Mucosa of gallbladder (tissue), 1 donor: ENCODE data around the gene SPDYE6. TPM values are rescaled to one million over a fixed set of nuclear protein-coding genes. Genes with fewer than 3 reads are reported as not detected.
"Not testable (repeated sequence)": the region's sequence is repeated elsewhere in the genome, so short reads cannot be mapped to it uniquely, and the experiment has no call there.

Source experiments
- DNase-seq: peaks from one replicate; pipeline ENCODE4 v3.0.0-alpha.2; 2020; ENCODE audit warnings: low spot score
- total RNA-seq: library from RNA; stranded (reverse); gene quantifications from one replicate; pipeline ENCODE4 v1.2.1, GENCODE V29; 2021
- donor health status: DM: no; HTN: no; CAD: no.

The SPDYE6 gene
- total RNA-seq, 1 donor from 2014 or later: not detected

DNA sequence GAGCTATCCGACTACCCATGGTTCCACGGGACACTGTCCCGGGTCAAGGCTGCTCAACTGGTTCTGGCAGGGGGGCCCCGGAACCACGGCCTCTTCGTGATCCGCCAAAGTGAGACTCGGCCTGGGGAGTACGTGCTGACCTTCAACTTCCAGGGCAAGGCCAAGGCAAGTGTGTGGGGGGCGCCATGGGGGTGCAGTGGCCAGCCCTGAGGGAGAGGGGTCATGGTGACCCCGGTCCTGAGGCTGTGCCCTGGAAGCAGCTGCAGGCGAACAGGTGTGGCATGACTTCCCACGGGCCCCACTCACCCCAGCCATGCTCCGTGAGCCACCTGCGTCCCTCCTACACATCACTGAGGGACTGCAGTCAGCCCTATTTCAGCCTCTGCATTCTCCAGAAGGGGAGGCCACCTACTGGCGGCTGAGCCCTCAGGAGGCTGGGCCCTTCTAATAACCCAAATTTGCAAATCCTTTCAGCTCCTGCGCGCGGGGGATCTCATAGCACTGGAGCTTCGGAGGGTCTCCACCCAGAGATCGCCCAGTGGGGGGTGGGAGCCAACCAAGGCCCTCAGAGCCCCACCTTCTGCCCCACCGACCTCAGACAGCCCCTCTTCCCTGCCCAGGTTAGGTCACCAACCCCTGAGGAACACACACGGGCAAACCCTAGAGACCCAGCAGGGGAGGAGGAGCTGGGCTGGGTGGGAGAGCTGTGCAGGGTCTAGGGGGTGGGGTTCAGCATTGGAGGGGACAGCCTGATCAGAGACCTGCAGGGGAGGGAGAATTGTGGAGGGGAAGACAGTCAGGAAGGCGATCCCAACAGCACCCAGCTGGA is 38.8 kb downstream of the SPDYE6 start:
- DNase-seq: no peak

DNA sequence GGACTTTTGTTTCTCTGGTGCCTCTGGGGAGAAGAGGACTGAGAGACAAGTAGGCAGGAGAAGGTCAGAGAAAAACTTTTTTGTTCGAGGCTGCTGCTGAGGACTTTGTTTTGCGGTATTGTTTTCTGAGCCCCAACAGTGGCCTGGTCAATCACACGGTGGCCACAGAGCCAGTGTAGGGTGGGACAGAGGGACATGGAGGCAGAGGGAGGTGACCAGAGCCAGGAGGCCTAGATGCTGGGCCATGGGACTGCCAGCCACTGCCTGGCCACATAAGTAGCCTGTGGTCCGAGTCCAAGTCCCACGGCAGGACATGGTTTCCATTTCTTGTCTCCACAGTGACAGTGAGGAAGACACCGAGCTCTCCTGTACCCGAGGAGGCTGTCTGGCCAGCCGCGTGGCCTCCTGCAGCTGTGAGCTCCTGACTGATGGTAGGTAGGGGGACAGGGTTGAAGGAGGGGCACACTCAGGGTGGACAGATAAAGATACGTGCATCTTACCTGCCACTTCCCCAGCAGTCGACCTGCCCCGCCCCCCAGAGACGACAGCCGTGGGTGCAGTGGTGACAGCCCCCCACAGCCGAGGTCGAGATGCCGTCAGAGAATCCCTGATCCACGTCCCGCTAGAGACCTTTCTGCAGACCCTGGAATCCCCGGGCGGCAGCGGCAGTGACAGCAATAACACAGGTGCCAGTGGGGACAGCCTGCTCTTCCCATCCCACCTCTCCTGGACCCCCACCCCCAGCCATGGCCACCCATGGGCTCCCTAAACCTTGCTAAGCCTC is 42.1 kb downstream of the SPDYE6 start:
- no peak for DNase-seq

GRCh38 chr7:102312317-102312716 is 43.9 kb downstream of the SPDYE6 start:
- no peak for DNase-seq

DNA sequence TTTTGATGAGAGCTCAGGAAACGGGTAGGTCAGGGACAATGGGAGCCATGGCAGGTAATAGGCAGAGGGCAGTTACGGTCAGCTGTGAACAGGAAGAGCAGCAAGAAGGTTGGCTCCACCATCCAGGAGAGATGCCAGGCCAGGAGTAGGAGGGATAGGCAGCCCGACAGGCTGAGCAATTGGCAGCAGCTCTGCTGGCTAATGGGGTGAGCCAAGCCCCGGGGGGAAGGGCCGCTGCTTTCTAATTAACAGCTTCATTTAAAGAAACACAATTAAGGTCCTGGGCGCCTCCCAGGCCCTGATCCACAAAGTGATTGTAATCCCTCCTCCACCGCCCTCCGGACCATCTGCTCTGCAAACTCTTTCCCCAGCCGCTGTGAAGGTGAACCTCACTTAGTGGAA is 45.8 kb downstream of the SPDYE6 start:
- DNase-seq: no peak

DNA sequence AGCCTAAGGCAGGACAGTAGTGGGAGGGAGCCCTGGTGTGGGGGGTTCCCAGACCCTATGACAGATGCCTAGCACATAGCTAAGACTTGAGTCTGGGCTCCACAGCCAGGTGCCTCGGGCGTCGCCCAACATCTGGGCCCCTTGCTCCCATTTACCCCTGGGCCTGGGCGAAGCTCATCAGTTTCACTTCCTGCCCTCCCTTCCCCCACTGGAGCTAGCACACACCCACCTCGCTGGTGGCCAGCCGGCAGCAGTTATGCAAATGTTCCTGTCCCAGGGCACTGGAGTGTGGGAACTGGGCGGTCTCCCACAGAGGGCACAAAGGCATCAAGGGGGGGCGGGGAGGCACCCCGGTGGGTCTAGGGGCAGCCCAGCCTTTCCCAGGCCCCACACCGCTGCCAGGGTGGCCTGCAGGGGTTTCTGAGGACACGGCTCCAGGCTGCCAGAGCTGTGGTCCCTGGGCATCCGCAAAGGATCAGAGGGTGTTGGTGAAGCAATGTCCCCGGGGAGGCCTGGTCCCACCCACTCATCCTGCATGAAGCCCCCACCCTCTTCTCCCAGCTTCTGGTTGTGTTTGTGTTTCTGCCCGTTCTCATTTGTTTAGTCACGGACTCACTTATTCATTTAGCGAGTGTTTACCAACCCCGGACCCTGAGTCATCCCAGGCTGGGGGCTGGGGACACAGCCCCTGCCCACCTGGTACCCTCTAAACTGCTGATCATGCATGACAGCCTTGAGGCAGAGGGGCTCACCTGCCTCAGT is 49.1 kb downstream of the SPDYE6 start:
- peak; percentile 45 for DNase-seq

GRCh38 chr7:102305414-102306268 is 50.6 kb downstream of the SPDYE6 start:
- DNase-seq: no peak

- DNase-seq: no peak
Measured at GRCh38 chr7:102304668-102305067, 51.6 kb downstream of the SPDYE6 start.

- no peak for DNase-seq
Measured at GRCh38 chr7:102303669-102304422, 52.4 kb downstream of the SPDYE6 start.

DNA sequence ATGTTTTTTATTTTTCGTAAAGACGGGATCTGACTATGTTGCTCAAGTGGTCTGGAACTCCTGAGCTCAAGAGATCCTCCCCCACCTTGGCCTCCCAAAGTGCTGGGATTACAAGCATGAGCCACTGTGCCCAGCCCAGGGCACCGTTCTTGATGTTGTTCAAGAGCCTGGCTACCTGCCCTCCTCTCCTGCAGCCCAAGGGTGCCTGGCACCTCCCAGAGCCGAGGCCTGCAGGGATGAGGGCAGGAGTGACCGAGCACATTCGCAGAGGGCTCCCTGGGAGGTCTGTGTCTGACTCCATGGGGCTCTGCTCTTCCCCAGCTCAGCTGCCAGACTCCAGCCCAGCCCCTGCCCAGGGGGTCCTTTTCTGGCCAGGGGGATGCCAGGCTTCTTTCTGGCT is 54.2 kb downstream of the SPDYE6 start:
- DNase-seq: no peak

DNA sequence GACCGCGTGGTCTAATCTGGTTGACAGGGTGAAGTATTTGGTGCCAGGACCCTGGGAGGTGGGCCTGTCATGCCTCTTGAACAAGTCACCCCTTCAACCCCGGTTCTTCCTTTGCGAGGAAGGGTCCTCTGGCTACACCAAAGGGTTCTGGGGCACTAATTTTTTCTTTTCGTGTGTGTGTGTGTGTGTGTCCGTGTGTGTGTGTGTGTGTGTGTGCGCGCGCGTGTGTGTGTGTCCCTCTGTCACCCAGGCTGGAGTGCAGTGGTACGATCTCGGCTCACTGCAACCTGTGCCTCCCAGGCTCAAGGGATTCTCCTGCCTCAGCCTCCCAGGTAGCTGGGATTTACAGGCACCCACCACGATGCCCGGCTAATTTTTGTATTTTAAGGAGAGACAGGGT is 54.9 kb downstream of the SPDYE6 start:
- not testable (repeated sequence) for DNase-seq

DNA sequence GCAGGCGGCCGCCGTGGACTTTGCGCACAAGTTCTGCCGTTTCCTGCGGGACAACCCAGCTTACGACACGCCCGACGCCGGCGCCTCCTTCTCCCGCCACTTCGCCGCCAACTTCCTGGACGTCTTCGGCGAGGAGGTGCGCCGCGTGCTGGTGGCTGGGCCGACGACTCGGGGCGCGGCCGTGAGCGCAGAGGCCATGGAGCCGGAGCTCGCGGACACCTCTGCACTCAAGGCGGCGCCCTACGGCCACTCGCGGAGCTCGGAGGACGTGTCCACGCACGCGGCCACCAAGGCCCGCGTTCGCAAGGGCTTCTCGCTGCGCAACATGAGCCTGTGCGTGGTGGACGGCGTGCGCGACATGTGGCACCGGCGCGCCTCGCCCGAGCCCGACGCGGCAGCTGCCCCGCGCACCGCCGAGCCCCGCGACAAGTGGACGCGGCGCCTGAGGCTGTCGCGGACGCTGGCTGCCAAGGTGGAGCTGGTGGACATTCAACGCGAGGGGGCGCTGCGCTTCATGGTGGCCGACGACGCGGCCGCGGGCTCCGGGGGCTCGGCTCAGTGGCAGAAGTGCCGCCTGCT is 55.5 kb downstream of the SPDYE6 start:
- DNase-seq: no peak

DNA sequence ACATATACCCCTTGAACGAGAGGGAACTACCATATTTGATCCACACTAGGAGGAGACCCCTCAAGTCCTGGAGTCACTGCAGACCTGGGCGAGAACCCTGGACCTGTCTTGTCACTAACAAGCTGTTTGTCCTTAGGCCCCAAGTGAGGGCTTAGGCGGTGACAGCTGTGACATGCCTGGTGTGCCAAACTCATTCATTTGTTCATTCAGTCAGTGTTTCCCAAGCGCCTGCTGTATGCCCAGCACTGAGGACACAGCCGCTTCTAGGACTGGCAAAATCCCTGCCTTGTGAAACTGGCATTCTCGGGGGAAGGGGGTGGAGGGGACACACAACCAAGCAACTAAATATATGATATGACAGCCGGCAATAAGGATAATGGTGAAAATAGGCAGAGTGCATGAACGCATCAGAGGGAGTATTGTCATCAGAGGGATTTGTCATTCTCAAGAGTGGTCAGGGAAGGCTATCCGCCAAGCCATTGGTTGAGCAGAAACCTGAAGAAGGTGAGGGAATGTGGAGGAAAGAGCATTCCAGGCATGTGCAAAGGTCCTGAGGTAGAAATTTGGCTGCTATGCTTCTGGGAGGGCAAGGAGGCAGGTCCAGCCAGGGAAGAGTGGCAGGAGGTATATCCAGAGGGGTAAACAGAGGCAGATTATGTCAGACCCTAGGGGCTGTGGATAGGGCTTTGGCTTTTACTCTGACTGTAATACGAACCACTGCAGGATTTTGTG is 58.6 kb downstream of the SPDYE6 start:
- DNase-seq: no peak

- DNase-seq: no peak
Measured at GRCh38 chr7:102296514-102296913, 59.7 kb downstream of the SPDYE6 start.

GRCh38 chr7:102296179-102296438 is 60.1 kb downstream of the SPDYE6 start:
- DNase-seq: no peak

Other genes starting within 250 kb of the SPDYE6 start
- 7.2 TPM for gene SH2B2, start 69.6 kb downstream of the SPDYE6 start, total RNA-seq
- 22.6 TPM for gene PRKRIP1, start 39.9 kb upstream of the SPDYE6 start, total RNA-seq
- gene ORAI2, start 77.1 kb upstream of the SPDYE6 start, total RNA-seq: 27.1 TPM
- 13.2 TPM for gene ALKBH4, start 108.4 kb upstream of the SPDYE6 start, total RNA-seq
- gene LRWD1, start 108.5 kb upstream of the SPDYE6 start, total RNA-seq: 18.2 TPM
- gene POLR2J, start 122.5 kb upstream of the SPDYE6 start, total RNA-seq: 43.6 TPM
- gene RASA4B, start 161.3 kb upstream of the SPDYE6 start, total RNA-seq: 24.7 TPM
- 20.3 TPM for gene UPK3BL2, start 187.3 kb upstream of the SPDYE6 start, total RNA-seq
- not detected for gene SPDYE2, start 194.8 kb upstream of the SPDYE6 start, total RNA-seq
- 28.1 TPM for gene POLR2J3, start 216.1 kb upstream of the SPDYE6 start, total RNA-seq